ENCODE measurements around the gene ROR1.

DNA sequence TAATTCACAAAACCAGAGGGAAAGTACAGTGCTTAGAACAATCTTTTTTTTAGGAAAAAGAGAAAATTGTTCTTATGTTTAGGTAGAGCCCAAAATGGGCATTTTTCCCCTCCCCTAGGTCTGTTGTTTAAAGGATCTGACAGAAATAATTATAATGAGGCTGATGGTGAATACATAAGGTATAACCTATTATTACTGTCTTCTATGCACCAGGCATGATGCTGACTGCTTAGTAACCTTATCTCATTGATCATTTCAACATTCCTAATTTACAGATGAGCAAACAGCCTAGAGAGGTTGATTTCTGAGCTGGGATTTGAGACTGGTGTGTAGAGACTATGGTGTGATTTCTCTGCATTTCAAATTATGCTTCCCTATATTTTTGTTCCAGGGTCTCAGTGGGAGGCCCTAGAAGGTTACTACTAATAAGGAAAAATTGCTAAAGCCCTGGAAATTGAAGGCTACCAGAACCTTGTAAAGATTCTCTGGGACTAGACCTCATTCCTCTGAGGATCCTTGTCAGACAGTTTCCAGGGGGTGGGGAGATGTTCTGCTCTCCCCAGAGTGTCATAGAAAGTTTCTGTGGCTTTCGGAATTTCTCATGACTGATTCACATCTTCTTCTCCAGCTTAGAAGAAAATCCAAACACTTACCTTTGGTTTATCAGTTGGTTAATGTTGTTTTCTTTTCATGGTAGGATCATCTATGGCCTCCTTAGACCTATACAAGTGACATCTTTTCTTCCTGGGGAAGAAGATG lies 44.9 kb downstream of the ROR1 start:
- TF ChIP-seq EZH2 (IDR thresholded peaks at IDR 0.05), result no peak
- TF ChIP-seq, protein P1, sequence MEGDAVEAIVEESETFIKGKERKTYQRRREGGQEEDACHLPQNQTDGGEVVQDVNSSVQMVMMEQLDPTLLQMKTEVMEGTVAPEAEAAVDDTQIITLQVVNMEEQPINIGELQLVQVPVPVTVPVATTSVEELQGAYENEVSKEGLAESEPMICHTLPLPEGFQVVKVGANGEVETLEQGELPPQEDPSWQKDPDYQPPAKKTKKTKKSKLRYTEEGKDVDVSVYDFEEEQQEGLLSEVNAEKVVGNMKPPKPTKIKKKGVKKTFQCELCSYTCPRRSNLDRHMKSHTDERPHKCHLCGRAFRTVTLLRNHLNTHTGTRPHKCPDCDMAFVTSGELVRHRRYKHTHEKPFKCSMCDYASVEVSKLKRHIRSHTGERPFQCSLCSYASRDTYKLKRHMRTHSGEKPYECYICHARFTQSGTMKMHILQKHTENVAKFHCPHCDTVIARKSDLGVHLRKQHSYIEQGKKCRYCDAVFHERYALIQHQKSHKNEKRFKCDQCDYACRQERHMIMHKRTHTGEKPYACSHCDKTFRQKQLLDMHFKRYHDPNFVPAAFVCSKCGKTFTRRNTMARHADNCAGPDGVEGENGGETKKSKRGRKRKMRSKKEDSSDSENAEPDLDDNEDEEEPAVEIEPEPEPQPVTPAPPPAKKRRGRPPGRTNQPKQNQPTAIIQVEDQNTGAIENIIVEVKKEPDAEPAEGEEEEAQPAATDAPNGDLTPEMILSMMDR (IDR thresholded peaks at IDR 0.05), result no peak

All from neural progenitor cell (in vitro differentiated cells).